Neural progenitor cell (in vitro differentiated cells): Measurements from ENCODE around the gene MYOM1. TPM values are rescaled to one million over a fixed set of nuclear protein-coding genes. Genes with fewer than 3 reads are reported as not detected.
A peak's percentile ranks its signal among the peaks of the same experiment; 100 is the strongest.

Source experiments
- DNase-seq: peaks from one replicate; pipeline ENCODE4 v3.0.0-alpha.2; 2016; ENCODE audit warnings: low spot score
- H2AFZ ChIP-seq: fragments of 200-600 bp; sonication (generic); replicated peaks from 2 replicates; pipeline ENCODE4 v1.6.1; 2016; ENCODE audit warnings: antibody characterized with exemption
- H3F3A ChIP-seq: fragments of 200-600 bp; sonication (generic); 2 replicates; pipeline ENCODE4 v1.6.1; 2016; ENCODE audit warnings: antibody characterized with exemption, low read depth
- H3K27ac ChIP-seq: fragments of 200-600 bp; sonication (generic); 2 replicates; pipeline ENCODE4 v1.5.1; 2016; ENCODE audit warnings: mild to moderate bottlenecking
- H3K27me3 ChIP-seq: fragments of 200-600 bp; sonication (generic); 2 replicates; pipeline ENCODE4 v1.6.1; 2016; ENCODE audit warnings: mild to moderate bottlenecking, moderate library complexity
- H3K36me3 ChIP-seq: fragments of 200-600 bp; sonication (generic); 2 replicates; pipeline ENCODE4 v1.5.1; 2016
- H3K4me1 ChIP-seq: fragments of 200-600 bp; sonication (generic); 2 replicates; pipeline ENCODE4 v1.6.1; 2016; ENCODE audit warnings: mixed run types
- H3K4me2 ChIP-seq: fragments of 200-600 bp; sonication (generic); 2 replicates; pipeline ENCODE4 v1.6.1; 2016
- H3K4me3 ChIP-seq: fragments of 200-600 bp; sonication (generic); 2 replicates; pipeline ENCODE4 v1.5.1; 2016
- H3K79me2 ChIP-seq: fragments of 200-600 bp; sonication (generic); 2 replicates; pipeline ENCODE4 v1.6.1; 2016; ENCODE audit warnings: low read depth
- H3K9ac ChIP-seq: fragments of 200-600 bp; sonication (generic); 2 replicates; pipeline ENCODE4 v1.6.1; 2016
- H3K9me3 ChIP-seq: fragments of 200-600 bp; sonication (generic); 2 replicates; pipeline ENCODE4 v1.5.1; 2016; ENCODE audit warnings: low read depth
- H4K20me1 ChIP-seq: fragments of 200-600 bp; sonication (generic); 2 replicates; pipeline ENCODE4 v1.6.1; 2016; ENCODE audit warnings: low read depth
- H3K27ac Mint-ChIP-seq: 3 replicates; pipeline ENCODE4 v1.8.0; 2021; ENCODE audit warnings: mixed read lengths
- H3K27me3 Mint-ChIP-seq: 2 replicates; pipeline ENCODE4 v1.8.0; 2022; ENCODE audit warnings: low read depth, mild to moderate bottlenecking, inconsistent platforms, moderate library complexity, mixed read lengths; ENCODE audit not compliant: insufficient read depth
- H3K36me3 Mint-ChIP-seq: 3 replicates; pipeline ENCODE4 v1.8.0; 2021; ENCODE audit warnings: mixed read lengths
- H3K4me1 Mint-ChIP-seq: 3 replicates; pipeline ENCODE4 v1.8.0; 2021; ENCODE audit warnings: mixed read lengths
- H3K4me3 Mint-ChIP-seq: 3 replicates; pipeline ENCODE4 v1.8.0; 2021; ENCODE audit warnings: mild to moderate bottlenecking, moderate library complexity, mixed read lengths
- H3K9me3 Mint-ChIP-seq: 3 replicates; pipeline ENCODE4 v1.8.0; 2020; ENCODE audit warnings: mixed read lengths
- CTCF ChIP-seq: fragments of 200-600 bp; sonication (generic); IDR thresholded peaks from 2 replicates; pipeline ENCODE4 v1.5.1; 2017; ENCODE audit warnings: antibody characterized with exemption, mild to moderate bottlenecking
- EZH2 ChIP-seq: fragments of 200-600 bp; sonication (generic); IDR thresholded peaks from 2 replicates; pipeline ENCODE4 v1.6.1; 2017; ENCODE audit warnings: antibody characterized with exemption, mild to moderate bottlenecking, moderate library complexity
- EZH2phosphoT487 ChIP-seq: fragments of 200-600 bp; sonication (generic); IDR thresholded peaks from 2 replicates; pipeline ENCODE4 v1.6.1; 2017; ENCODE audit warnings: antibody characterized with exemption
- total RNA-seq: library from RNA; depleted of rRNA; stranded (reverse); fragments of >200 nt; gene quantifications from 2 replicates; pipeline ENCODE4 v1.2.3, GENCODE V29; 2015; ENCODE audit warnings: low replicate concordance

The MYOM1 gene
- total RNA-seq, 1 donor from 2014 or later, result 0.45 TPM

GRCh38 chr18:3246635-3247239 lies 27.0 kb upstream of the MYOM1 start:
- TF ChIP-seq EZH2 (no peak), CTCF (no peak), EZH2phosphoT487 (no peak)
- H3K36me3 Mint-ChIP-seq, result peaks cover 4% of the 10 kb centered on the region
- peaks cover 41% of the 10 kb centered on the region for H3K79me2 ChIP-seq

GRCh38 chr18:3245853-3246634 lies 26.3 kb upstream of the MYOM1 start:
- Mint-ChIP-seq H3K27ac (peak overlapping the region; percentile 100), H3K36me3 (peaks cover 4% of the 10 kb centered on the region), H3K27me3 (peaks cover 2% of the 10 kb centered on the region), H3K4me3 (peak overlapping the region; percentile 93), H3K9me3 (peaks cover 11% of the 10 kb centered on the region), H3K4me1 (peaks cover 21% of the 10 kb centered on the region)
- Histone ChIP-seq H2AFZ (peak overlapping the region; percentile 72), H3K9ac (no peak overlapping the region), H3K27ac (no peak overlapping the region), H3K4me1 (peaks cover 12% of the 10 kb centered on the region), H3K4me3 (peak overlapping the region; percentile 95), H3K9me3 (no peaks in the 10 kb centered on the region), H3K4me2 (peak overlapping the region; percentile 63), H3K27me3 (no peaks in the 10 kb centered on the region), H4K20me1 (peaks cover 29% of the 10 kb centered on the region), H3K79me2 (peaks cover 34% of the 10 kb centered on the region), H3F3A (peaks cover 28% of the 10 kb centered on the region), H3K36me3 (peaks cover 3% of the 10 kb centered on the region)
- TF ChIP-seq EZH2phosphoT487 (no peak), CTCF (peak; percentile 91)
- DNase-seq, result peak; percentile 95

More at GRCh38 chr18:3246635-3247239, 27.0 kb upstream of the MYOM1 start:
- DNase-seq, result peak; percentile 40
- peaks cover 3% of the 10 kb centered on the region for H3K36me3 ChIP-seq
- H4K20me1 ChIP-seq, result peaks cover 34% of the 10 kb centered on the region
- H3K4me2 ChIP-seq, result peak overlapping the region; percentile 63
- Mint-ChIP-seq H3K9me3 (peaks cover 7% of the 10 kb centered on the region), H3K4me1 (peaks cover 21% of the 10 kb centered on the region), H3K4me3 (peak overlapping the region; percentile 93), H3K27me3 (peaks cover 2% of the 10 kb centered on the region), H3K27ac (peak overlapping the region; percentile 100)
- H3K4me3 ChIP-seq, result peak overlapping the region; percentile 95
- no peak overlapping the region for H2AFZ ChIP-seq
- H3K9me3 ChIP-seq, result no peaks in the 10 kb centered on the region
- H3F3A ChIP-seq, result peaks cover 28% of the 10 kb centered on the region
- H3K27me3 ChIP-seq, result no peaks in the 10 kb centered on the region
- H3K9ac ChIP-seq, result no peak overlapping the region
- H3K27ac ChIP-seq, result no peak overlapping the region
- H3K4me1 ChIP-seq, result peaks cover 17% of the 10 kb centered on the region

- Mint-ChIP-seq H3K27me3 (peaks cover 2% of the 10 kb centered on the region), H3K36me3 (peaks cover 10% of the 10 kb centered on the region), H3K27ac (no peak overlapping the region)
These were observed 25.4 kb upstream of the MYOM1 start for GRCh38 chr18:3245185-3245564.

More at GRCh38 chr18:3245185-3245564, 25.4 kb upstream of the MYOM1 start:
- Histone ChIP-seq H3K27me3 (no peaks in the 10 kb centered on the region), H3K9me3 (no peaks in the 10 kb centered on the region), H4K20me1 (peaks cover 20% of the 10 kb centered on the region), H3K4me1 (peaks cover 9% of the 10 kb centered on the region), H3K4me3 (peak overlapping the region; percentile 95), H3K27ac (no peak overlapping the region), H3K36me3 (peaks cover 3% of the 10 kb centered on the region), H2AFZ (no peak overlapping the region), H3K4me2 (peak overlapping the region; percentile 63), H3K79me2 (peaks cover 26% of the 10 kb centered on the region), H3K9ac (no peak overlapping the region), H3F3A (peaks cover 28% of the 10 kb centered on the region)
- Mint-ChIP-seq H3K4me3 (no peak overlapping the region), H3K4me1 (peaks cover 19% of the 10 kb centered on the region), H3K9me3 (peaks cover 18% of the 10 kb centered on the region)
- DNase-seq, result no peak
- TF ChIP-seq EZH2phosphoT487 (no peak), EZH2 (no peak), CTCF (no peak)
